Ishikawa (cell line): ENCODE results near the gene RNPEPL1.

Source experiments
- CEBPB ChIP-seq: IDR thresholded peaks from 2 replicates; pipeline ENCODE4 v1.6.1; 2012
- CREB1 ChIP-seq: IDR thresholded peaks from 2 replicates; pipeline ENCODE4 v1.6.1; 2012; ENCODE audit warnings: low read depth
- EP300 ChIP-seq: IDR thresholded peaks from 2 replicates; pipeline ENCODE4 v1.6.1; 2012; ENCODE audit warnings: borderline replicate concordance
- RAD21 ChIP-seq: IDR thresholded peaks from 2 replicates; pipeline ENCODE4 v1.6.1; 2012; ENCODE audit warnings: low read depth
- YY1 ChIP-seq: IDR thresholded peaks from 2 replicates; pipeline ENCODE4 v1.6.1; 2012; ENCODE audit warnings: low read depth
- TF ChIP-seq, protein P1 (sequence below): IDR thresholded peaks from 2 replicates; pipeline ENCODE4 v1.6.1; 2012

DNA sequence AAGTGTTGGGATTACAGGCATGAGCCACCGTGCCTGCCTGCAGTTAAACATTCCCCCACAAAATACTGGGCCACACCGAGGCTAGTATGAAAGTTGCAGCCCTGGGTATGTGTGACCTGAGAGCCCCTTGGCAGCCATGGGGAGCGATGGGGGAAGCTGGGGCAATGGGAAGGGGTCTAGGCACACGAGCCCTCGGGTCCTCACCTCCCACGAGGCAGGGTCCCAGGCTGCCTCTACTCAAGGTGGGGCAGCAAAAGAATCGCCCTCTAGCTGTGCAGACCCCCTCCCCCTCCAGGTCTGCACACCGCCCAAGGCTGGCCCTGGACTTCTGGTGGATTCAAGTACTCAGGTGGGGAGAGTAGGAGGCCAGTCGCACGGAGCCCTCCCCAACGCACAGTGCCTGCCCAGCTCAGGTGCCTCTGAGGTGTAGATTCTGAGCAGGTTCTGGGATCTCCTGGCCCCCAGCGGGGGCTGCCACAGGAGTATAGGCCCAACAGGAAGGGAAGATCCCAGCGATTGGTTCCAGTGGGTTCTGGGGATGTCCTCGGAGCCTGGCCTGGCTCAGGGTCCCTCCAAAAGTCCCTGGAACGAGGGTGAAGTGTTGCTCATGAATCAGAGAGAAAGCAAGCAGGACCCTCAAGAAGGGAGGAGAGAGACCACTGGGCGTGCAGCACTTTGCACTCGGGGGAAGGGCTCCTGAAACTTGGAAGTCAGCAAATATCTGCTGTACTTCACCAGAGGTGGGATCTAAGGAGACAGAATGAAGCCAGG lies 59.6 kb downstream of the RNPEPL1 start:
- no peak for TF ChIP-seq EP300
- TF ChIP-seq, protein P1, sequence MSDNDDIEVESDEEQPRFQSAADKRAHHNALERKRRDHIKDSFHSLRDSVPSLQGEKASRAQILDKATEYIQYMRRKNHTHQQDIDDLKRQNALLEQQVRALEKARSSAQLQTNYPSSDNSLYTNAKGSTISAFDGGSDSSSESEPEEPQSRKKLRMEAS = no peak
- TF ChIP-seq CREB1 = no peak
- no peak for TF ChIP-seq RAD21
- no peak for TF ChIP-seq YY1
- no peak for TF ChIP-seq CEBPB
